ENCODE results near the gene GMPPB.

GRCh38 chr3:49681543-49681942 is 42.2 kb downstream of the GMPPB start:
- TF ChIP-seq, protein P1, sequence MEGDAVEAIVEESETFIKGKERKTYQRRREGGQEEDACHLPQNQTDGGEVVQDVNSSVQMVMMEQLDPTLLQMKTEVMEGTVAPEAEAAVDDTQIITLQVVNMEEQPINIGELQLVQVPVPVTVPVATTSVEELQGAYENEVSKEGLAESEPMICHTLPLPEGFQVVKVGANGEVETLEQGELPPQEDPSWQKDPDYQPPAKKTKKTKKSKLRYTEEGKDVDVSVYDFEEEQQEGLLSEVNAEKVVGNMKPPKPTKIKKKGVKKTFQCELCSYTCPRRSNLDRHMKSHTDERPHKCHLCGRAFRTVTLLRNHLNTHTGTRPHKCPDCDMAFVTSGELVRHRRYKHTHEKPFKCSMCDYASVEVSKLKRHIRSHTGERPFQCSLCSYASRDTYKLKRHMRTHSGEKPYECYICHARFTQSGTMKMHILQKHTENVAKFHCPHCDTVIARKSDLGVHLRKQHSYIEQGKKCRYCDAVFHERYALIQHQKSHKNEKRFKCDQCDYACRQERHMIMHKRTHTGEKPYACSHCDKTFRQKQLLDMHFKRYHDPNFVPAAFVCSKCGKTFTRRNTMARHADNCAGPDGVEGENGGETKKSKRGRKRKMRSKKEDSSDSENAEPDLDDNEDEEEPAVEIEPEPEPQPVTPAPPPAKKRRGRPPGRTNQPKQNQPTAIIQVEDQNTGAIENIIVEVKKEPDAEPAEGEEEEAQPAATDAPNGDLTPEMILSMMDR (IDR thresholded peaks at IDR 0.05) = no peak
- no peak for TF ChIP-seq POLR2A (IDR thresholded peaks at IDR 0.05)

Measured in adrenal gland (tissue), 5 donors.